Measurements from ENCODE around the gene NR2C2AP. TPM values are rescaled to one million over a fixed set of nuclear protein-coding genes. Genes with fewer than 3 reads are reported as not detected.

The NR2C2AP gene
- total RNA-seq, 1 donor from 2014 or later = 16.5 TPM

DNA sequence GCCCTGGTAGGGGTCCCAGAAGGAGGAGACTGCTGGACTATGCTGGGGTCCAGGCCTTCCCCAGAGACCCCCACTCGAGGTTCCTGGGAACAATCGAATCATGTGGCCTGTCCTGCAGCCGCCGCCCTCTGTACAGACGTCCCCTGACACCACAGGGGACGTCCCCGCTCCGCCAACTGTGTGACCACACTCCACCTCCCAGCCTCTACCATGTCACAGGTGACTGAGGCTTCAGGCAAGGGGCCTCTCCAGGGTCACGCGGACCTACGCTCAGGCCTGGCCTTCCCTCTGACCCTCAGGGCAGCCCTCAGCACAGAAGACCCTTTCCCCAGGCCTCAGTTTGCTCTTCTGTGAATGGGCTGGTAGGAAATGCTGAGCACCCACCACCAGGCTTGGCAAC lies 51.8 kb downstream of the NR2C2AP start:
- no peaks in the 10 kb centered on the region for H3K9me3 ChIP-seq
- no peak for DNase-seq (ENCODE audit: low spot score in 2 of 2)
- H3K27ac ChIP-seq = no peak overlapping the region
- H3K36me3 ChIP-seq = peaks cover under 1 to 17% of the 10 kb centered on the region in 2 donors
- H3K4me1 ChIP-seq = no peaks in the 10 kb centered on the region
- H3K4me3 ChIP-seq = no peak overlapping the region
- no peaks in the 10 kb centered on the region for H3K27me3 ChIP-seq
- TF ChIP-seq, protein P1, sequence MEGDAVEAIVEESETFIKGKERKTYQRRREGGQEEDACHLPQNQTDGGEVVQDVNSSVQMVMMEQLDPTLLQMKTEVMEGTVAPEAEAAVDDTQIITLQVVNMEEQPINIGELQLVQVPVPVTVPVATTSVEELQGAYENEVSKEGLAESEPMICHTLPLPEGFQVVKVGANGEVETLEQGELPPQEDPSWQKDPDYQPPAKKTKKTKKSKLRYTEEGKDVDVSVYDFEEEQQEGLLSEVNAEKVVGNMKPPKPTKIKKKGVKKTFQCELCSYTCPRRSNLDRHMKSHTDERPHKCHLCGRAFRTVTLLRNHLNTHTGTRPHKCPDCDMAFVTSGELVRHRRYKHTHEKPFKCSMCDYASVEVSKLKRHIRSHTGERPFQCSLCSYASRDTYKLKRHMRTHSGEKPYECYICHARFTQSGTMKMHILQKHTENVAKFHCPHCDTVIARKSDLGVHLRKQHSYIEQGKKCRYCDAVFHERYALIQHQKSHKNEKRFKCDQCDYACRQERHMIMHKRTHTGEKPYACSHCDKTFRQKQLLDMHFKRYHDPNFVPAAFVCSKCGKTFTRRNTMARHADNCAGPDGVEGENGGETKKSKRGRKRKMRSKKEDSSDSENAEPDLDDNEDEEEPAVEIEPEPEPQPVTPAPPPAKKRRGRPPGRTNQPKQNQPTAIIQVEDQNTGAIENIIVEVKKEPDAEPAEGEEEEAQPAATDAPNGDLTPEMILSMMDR (IDR thresholded peaks at IDR 0.05) = no peak
- intact Hi-C loops (cut with DNase I) = no loop called here

Other genes with a start within 250 kb of the NR2C2AP start
- 23.6 TPM for gene SUGP2, start 169.9 kb downstream of the NR2C2AP start, total RNA-seq
- 34.7 TPM for gene ARMC6, start 169.8 kb downstream of the NR2C2AP start, total RNA-seq
- 8.9 TPM for gene SLC25A42, start 139.4 kb downstream of the NR2C2AP start, total RNA-seq
- 14.5 TPM for gene TMEM161A, start 64.9 kb downstream of the NR2C2AP start, total RNA-seq
- not detected for gene MEF2B, start 33.2 kb downstream of the NR2C2AP start, total RNA-seq
- 26.9 TPM for gene BORCS8, start 11.3 kb downstream of the NR2C2AP start, total RNA-seq
- gene RFXANK, start 11.2 kb downstream of the NR2C2AP start, total RNA-seq = 20.2 TPM
- not detected for gene NCAN, start 8.5 kb upstream of the NR2C2AP start, total RNA-seq
- 8.8 TPM for gene TM6SF2, start 69.9 kb upstream of the NR2C2AP start, total RNA-seq
- 42.9 TPM for gene SUGP1, start 117.1 kb upstream of the NR2C2AP start, total RNA-seq
- 41.2 TPM for gene MAU2, start 117.4 kb upstream of the NR2C2AP start, total RNA-seq
- gene GATAD2A, start 202.3 kb upstream of the NR2C2AP start, total RNA-seq = 63.3 TPM